T-helper 2 cell treated with Interferon-gamma antibody and Interleukin-4, amounts not matched to agents 5 μg/mL and 100 μg/mL, for 36 hours (primary cell): ENCODE data around the gene CXXC1.
"Not testable (repeated sequence)": the region's sequence is repeated elsewhere in the genome, so short reads cannot be mapped to it uniquely, and the experiment has no call there.

Experiments used
- DNase-seq: peaks from one replicate; pipeline ENCODE4 v3.0.0; 2021; ENCODE audit warnings: low spot score
- H3K27ac Mint-ChIP-seq: one replicate; pipeline ENCODE4 v1.8.0; 2021; ENCODE audit warnings: mild to moderate bottlenecking, mixed read lengths
- H3K27me3 Mint-ChIP-seq: one replicate; pipeline ENCODE4 v1.8.0; 2021; ENCODE audit warnings: low read depth, mixed read lengths
- H3K36me3 Mint-ChIP-seq: one replicate; pipeline ENCODE4 v1.8.0; 2021; ENCODE audit warnings: low read depth, mixed read lengths
- H3K4me1 Mint-ChIP-seq: one replicate; pipeline ENCODE4 v1.8.0; 2021; ENCODE audit warnings: low read depth, mixed read lengths
- H3K4me3 Mint-ChIP-seq: one replicate; pipeline ENCODE4 v1.8.0; 2022; ENCODE audit warnings: mild to moderate bottlenecking, moderate library complexity, mixed read lengths
- H3K9me3 Mint-ChIP-seq: one replicate; pipeline ENCODE4 v1.8.0; 2021; ENCODE audit warnings: mixed read lengths

Gene CXXC1

DNA sequence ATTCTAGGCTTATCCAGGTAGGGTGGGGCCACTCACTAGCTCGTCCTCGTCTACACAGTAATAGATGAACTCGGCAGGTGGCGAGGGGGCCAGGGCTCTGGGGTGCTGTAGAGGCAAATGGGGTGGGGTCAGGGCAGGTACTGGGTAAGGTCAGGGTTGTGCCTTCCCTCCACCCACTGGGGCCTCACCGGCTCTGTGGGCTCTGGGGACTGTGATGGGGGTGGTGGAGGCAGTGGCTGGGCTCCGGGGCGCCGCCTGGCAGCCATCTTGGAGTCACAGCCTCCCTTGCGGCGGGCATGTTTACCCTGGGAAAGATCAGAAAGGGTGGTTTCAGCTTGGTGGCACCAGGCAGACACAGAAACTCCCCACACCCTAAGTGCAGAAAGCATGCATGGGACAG is 12.6 kb downstream of the CXXC1 start:
- no peaks in the 10 kb centered on the region for H3K9me3 Mint-ChIP-seq

DNA sequence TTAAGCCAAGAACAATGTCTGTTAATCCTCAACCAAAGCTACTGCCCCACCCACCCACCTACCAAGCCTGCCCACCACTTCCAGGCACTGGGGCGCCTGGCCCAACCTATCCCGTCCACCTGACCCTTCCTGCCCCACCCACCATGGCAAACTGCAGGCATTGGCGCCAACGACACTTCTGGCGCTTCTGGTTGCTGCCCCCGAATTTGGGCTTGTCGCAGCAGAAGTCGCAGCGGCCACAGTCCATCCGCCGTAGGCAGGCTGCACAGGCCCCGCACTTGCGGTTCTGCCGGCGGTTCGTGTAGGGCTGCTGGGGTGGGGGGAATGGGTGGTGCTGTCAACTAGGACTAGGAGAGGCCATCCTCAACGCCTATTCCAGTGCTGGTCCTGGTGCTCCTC is 13.4 kb downstream of the CXXC1 start:
- Mint-ChIP-seq H3K36me3 (peaks cover 67% of the 10 kb centered on the region), H3K9me3 (no peaks in the 10 kb centered on the region), H3K4me3 (no peak overlapping the region), H3K4me1 (peaks cover 7% of the 10 kb centered on the region), H3K27me3 (no peaks in the 10 kb centered on the region), H3K27ac (no peak overlapping the region)
- no peak for DNase-seq

More for the DNA sequence above, 12.6 kb downstream of the CXXC1 start:
- peaks cover 65% of the 10 kb centered on the region for H3K36me3 Mint-ChIP-seq
- H3K4me1 Mint-ChIP-seq = peaks cover 11% of the 10 kb centered on the region
- no peak for DNase-seq
- H3K27me3 Mint-ChIP-seq = no peaks in the 10 kb centered on the region
- H3K4me3 Mint-ChIP-seq = no peak overlapping the region
- no peak overlapping the region for H3K27ac Mint-ChIP-seq

DNA sequence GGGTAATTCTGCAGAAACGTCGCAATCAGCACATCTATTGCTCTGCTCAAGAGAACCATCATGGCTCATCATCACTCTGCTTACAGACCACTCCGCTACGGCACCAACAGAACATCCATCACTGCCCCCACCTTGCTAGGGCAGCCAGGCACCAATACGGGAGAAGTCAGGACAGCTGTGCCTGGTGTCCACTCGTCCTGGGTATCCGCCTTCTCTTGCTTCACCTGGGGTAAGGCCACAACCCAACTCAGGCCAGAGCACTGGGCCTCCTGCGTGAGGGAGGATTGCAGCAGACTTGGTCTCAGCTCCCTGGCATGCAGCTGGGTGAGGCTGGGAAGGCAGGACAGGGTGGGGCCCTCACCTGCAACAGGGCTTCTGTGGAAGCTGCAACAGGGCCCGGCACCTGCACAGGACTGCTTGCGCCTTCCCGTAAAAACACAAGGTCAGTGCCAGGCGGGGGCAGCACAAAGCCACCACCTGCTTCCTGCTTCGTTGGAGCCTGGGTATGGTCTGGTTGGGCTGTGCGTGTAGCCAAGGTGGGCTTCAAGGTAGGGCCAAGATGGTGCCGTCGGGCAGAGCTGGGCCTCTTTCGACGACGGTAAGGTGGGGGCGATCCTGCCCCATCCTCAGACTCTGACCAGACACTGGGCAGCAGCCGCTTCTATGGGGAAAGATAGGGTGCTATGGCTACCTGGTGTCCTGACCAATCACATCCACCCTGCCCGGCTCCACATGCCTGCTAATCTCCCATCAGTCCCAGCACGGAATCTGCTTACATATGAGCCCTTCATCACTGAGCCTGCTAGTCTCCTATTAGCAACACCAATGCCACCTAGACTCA is 14.1 kb downstream of the CXXC1 start:
- peaks cover 66% of the 10 kb centered on the region for H3K36me3 Mint-ChIP-seq
- H3K27ac Mint-ChIP-seq = no peak overlapping the region
- H3K27me3 Mint-ChIP-seq = no peaks in the 10 kb centered on the region
- H3K9me3 Mint-ChIP-seq = no peaks in the 10 kb centered on the region
- peaks cover 4% of the 10 kb centered on the region for H3K4me1 Mint-ChIP-seq
- DNase-seq = no peak
- no peak overlapping the region for H3K4me3 Mint-ChIP-seq

DNA sequence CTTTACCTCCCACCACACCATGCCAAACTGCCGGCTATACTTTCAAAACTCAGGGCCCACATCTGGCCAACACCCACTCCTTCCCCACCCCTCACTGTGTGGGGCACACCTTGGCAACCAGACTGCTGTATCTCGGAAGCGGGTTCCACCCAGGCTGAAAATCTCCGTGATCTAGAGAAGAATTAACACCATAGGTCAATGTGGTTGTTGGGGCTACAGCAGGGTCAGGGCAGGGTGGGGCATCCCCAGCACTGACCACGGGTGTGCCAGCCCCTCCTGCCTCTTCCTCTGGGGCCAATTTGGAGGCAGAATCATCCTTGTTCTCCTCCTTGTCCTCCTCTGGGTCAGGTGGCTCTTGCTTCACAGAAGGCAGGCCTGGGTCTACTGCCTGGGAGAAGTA is 14.9 kb downstream of the CXXC1 start:
- H3K4me1 Mint-ChIP-seq = peaks cover 3% of the 10 kb centered on the region
- H3K36me3 Mint-ChIP-seq = peaks cover 63% of the 10 kb centered on the region
- DNase-seq = no peak
- no peaks in the 10 kb centered on the region for H3K9me3 Mint-ChIP-seq
- no peaks in the 10 kb centered on the region for H3K27me3 Mint-ChIP-seq
- H3K4me3 Mint-ChIP-seq = no peak overlapping the region
- H3K27ac Mint-ChIP-seq = no peak overlapping the region

DNA sequence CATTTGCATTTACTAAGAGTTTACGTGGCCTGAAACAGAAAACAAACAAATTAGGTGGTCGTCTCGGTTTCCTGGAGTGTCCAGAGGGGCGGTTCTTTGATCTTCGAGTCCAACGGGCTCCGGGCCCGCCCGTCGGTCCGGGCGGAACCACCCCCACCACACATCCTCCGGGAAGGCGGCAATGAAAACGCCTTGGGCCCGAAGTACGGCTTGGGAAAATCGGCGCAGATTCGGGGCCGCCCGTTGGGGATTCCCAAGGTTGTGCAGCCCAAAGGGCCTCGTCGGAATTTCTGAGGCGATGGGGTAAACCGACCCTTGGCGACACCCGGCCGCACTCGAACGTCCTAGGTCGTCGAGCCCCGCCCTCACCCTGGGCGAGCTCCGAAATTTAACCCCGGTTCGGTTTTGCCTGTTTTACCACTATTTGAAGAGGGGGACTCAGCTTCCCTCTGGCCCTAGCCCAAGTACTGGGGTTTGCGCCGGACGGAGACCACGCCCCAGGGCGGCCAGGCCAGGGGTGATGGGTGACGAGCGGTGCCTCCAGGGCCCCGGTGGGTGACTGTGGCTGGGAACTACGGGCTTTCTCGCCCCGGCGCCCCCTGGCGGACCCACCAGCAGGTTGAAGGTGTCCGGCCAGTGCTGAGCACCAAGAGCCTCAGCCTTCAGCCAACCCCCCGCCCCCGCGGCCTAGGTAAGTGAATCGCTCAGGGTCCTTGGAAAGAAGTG is 19.3 kb downstream of the CXXC1 start:
- peak overlapping the region; percentile 71 for H3K4me3 Mint-ChIP-seq
- H3K4me1 Mint-ChIP-seq = peaks cover 15% of the 10 kb centered on the region
- peak overlapping the region; percentile 56 for H3K27ac Mint-ChIP-seq
- H3K36me3 Mint-ChIP-seq = peaks cover 33% of the 10 kb centered on the region
- H3K9me3 Mint-ChIP-seq = no peaks in the 10 kb centered on the region
- H3K27me3 Mint-ChIP-seq = peaks cover 4% of the 10 kb centered on the region
- peak; percentile 78 for DNase-seq

DNA sequence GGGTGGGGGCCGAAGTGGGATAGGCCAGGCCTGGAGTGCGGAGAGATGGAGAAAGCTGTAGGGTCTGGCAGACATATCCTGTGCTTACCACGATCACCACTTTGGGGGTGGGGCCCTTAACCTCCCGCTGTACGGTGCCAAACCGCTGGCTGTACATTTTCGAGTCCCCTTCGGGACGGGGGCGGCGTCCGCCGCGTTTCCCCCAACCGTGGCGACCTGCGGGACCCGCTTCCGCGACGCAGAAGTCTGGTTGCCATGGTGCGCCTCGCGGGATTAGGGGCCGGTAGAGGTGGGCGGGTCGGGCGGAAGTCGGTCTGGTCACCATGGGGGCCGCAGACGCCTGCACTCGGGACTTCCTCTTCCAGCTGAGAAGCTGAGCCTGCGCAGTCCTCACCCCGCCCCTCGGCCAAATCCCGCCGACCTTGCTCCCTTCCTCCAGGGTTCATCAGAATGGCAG is 21.2 kb downstream of the CXXC1 start, which contains the start of gene CFAP53:
Gene CFAP53, minus strand, starts transcription at position 248 of the 457 bp plus-strand sequence. Its CDS starts 91 bp downstream, at position 157.
- peak; percentile 86 for DNase-seq
- Mint-ChIP-seq H3K9me3 (no peaks in the 10 kb centered on the region), H3K36me3 (peaks cover 17% of the 10 kb centered on the region), H3K4me1 (peaks cover 15% of the 10 kb centered on the region), H3K27me3 (peaks cover 11% of the 10 kb centered on the region), H3K27ac (peak within 1 kb of the TSS; percentile 29), H3K4me3 (peak within 1 kb of the TSS; percentile 84)

DNA sequence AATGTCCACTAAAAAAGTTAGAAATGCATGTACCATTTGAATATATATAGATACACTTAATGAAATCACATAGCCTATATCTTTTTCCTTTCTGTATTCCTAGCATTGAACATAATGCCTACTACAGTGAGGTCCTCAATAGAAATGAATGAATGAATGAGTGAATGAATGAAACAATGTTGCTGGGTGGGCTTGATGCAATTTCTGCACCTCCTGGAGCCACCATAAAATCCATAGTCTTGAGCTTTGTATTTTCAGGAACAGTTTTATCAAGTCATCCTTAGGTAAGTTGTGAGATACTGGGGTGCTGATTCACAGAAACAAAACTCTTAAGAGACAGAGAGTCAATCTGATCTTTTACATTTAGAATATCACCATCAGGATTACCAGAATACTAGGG is 24.5 kb downstream of the CXXC1 start:
- Mint-ChIP-seq H3K27me3 (peaks cover 13% of the 10 kb centered on the region), H3K4me1 (peaks cover 13% of the 10 kb centered on the region)

DNA sequence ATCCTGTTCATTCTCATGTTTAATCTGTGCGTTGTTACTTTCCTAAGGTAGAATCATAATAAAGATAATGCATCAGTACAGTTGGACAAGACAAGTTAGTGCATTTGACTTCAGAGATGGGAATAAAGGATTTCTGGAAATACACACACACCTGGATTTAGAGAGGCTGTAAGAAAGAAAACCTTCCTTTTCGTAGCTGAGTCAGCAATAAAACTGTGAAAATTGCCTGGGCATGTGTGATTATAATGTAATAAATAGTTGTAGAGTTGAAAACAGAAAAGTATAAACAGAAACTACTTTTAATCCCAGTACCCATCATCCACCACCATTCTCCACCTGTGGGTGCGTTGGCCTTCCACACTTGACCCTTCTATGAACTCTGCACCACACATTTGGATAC is 36.6 kb downstream of the CXXC1 start:
- no peaks in the 10 kb centered on the region for H3K36me3 Mint-ChIP-seq
- no peak for DNase-seq
- no peaks in the 10 kb centered on the region for H3K9me3 Mint-ChIP-seq
- H3K27me3 Mint-ChIP-seq = peaks cover 10% of the 10 kb centered on the region
- H3K4me1 Mint-ChIP-seq = peaks cover 8% of the 10 kb centered on the region
- H3K27ac Mint-ChIP-seq = no peak overlapping the region
- no peak overlapping the region for H3K4me3 Mint-ChIP-seq

More for the DNA sequence above, 24.5 kb downstream of the CXXC1 start:
- H3K36me3 Mint-ChIP-seq = peaks cover 3% of the 10 kb centered on the region
- H3K4me3 Mint-ChIP-seq = no peak overlapping the region
- no peak for DNase-seq
- no peak overlapping the region for H3K27ac Mint-ChIP-seq
- H3K9me3 Mint-ChIP-seq = no peaks in the 10 kb centered on the region

DNA sequence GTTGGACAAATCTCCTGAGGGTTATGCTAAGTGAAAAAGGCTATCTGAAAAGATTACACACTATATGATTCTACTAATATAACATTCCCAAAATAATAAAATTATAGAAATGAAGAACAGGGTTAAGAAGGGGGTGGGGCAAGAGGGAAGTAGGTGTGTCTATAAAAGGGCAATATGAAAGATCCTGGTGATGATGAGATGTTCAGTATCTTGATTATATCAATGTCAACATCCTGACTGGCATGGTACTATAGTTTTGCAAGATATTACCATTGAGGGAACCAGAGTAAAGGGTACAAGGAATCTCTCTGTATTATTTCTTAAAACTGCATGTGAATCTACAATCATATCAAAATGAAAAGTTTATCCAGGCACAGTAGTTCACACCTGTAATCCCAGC is 37.9 kb downstream of the CXXC1 start:
- H3K27me3 Mint-ChIP-seq = peaks cover 8% of the 10 kb centered on the region
- H3K4me1 Mint-ChIP-seq = peaks cover 8% of the 10 kb centered on the region
- H3K9me3 Mint-ChIP-seq = no peaks in the 10 kb centered on the region
- DNase-seq = no peak
- no peaks in the 10 kb centered on the region for H3K36me3 Mint-ChIP-seq
- no peak overlapping the region for H3K27ac Mint-ChIP-seq
- H3K4me3 Mint-ChIP-seq = no peak overlapping the region

DNA sequence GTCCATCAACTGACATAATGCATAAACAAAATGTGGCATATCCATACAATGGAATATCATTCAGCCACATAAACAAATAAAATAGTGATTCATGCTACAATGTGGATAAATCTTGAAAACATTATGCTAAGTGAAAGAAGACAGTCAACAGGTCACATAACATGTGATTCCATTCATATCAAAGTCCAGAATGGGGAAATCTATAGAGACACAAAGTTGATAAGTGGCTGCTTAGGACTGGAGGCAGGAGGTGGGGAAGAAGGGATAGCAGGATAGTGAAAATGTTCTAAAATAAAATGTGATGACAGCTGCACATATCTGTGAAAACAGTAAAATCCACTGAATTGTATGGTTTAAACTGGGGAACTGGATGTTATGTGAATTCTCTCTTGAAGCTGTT is 39.9 kb downstream of the CXXC1 start:
- H3K27ac Mint-ChIP-seq = no peak overlapping the region
- H3K4me1 Mint-ChIP-seq = peaks cover 8% of the 10 kb centered on the region
- no peaks in the 10 kb centered on the region for H3K36me3 Mint-ChIP-seq
- no peak overlapping the region for H3K4me3 Mint-ChIP-seq
- peaks cover 8% of the 10 kb centered on the region for H3K27me3 Mint-ChIP-seq
- H3K9me3 Mint-ChIP-seq = peaks cover 5% of the 10 kb centered on the region
- DNase-seq = no peak

DNA sequence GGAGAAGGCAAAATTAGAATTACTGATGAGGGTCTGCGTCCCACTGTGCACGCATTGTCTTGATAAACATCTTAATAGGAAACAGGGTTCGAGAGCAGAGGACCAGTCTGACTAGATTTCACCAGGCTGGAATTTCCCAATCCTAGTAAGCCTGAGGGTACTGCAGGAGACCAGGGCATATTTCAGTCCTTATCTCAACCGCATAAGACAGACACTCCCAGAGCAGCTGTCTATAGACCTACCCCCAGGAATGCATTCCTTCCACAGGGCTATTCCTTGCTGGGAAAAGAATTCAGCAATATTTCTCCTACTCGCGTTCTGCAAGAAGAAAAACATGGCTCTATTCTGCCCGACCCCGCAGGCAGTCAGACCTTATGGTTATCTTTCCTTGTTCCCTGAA is 45.7 kb downstream of the CXXC1 start:
- not testable (repeated sequence) for DNase-seq, H3K27ac Mint-ChIP-seq, H3K27me3 Mint-ChIP-seq, H3K4me3 Mint-ChIP-seq, H3K4me1 Mint-ChIP-seq, H3K36me3 Mint-ChIP-seq
- peaks cover 17% of the 10 kb centered on the region for H3K9me3 Mint-ChIP-seq

DNA sequence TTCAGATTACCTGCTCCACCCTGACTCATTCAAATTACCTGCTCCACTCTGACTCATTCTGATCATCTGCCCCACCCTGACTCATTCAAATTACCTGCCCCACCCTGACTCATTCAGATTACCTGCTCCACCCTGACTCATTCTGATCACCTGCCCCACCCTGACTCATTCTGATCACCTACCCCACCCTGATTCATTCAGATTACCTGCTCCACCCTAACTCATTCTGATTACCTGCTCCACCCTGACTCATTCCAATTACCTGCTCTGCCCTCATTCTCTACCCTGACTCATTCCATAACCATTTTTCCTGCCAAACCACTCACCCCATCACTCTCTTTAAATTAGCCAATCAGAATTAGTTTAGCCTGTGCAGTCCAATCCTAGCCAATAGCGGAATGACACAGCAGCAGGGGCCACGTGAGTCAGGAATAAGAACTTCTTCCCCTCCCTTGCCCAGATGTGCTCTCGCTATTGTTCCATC is 47.4 kb downstream of the CXXC1 start:
- peak overlapping the region; percentile 34 for H3K27ac Mint-ChIP-seq
- peaks cover 7% of the 10 kb centered on the region for H3K4me1 Mint-ChIP-seq
- no peak for DNase-seq

DNA sequence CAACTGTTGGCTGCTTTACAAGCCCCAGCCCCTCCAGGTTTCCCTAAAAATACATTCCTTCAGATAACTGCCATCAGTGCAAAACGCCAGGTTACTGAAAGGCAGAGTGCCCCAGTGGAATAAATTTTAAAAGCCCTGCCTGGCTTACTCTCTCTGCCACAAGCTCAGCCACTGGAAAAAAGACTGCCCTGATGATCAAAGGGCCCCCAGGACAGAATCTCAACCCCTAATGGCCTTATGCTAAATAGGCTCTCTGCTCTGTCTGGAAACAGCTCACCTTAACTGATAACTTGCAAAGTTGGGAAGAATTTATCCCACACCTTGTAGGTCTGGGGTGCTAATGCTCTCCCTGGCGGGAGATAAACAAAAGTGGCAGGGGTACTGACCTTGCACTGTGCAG is 55.1 kb downstream of the CXXC1 start:
- Mint-ChIP-seq H3K27me3 (peaks cover 11% of the 10 kb centered on the region), H3K4me1 (no peaks in the 10 kb centered on the region), H3K9me3 (no peaks in the 10 kb centered on the region), H3K4me3 (no peak overlapping the region), H3K36me3 (no peaks in the 10 kb centered on the region), H3K27ac (no peak overlapping the region)
- DNase-seq = no peak

More for the DNA sequence above, 47.4 kb downstream of the CXXC1 start:
- H3K9me3 Mint-ChIP-seq = peaks cover 17% of the 10 kb centered on the region
- no peaks in the 10 kb centered on the region for H3K27me3 Mint-ChIP-seq
- H3K36me3 Mint-ChIP-seq = peaks cover 5% of the 10 kb centered on the region
- no peak overlapping the region for H3K4me3 Mint-ChIP-seq
